Activated naive CD8-positive, alpha-beta T cell treated with anti-CD3 and anti-CD28 coated beads, Interleukin-2, amount 10 ng/mL, durations not matched to agents 7 days and 5 days (primary cell): ENCODE data around the gene CMTM8. TPM values are rescaled to one million over a fixed set of nuclear protein-coding genes. Genes with fewer than 3 reads are reported as not detected.
A peak's percentile ranks its signal among the peaks of the same experiment; 100 is the strongest.

ENCODE experiments used
- ATAC-seq: fragments of 150-1000 bp; cut with Tn5 transposase; one replicate; pipeline ENCODE4 v1.10.0; 2021; ENCODE audit warnings: low read depth, moderate library complexity
- POLR2A ChIA-PET: fragments of 350-600 bp; sonication (Branson Sonifier 250); formaldehyde crosslinking; loops from one replicate; lab custom pipeline; 2021; ENCODE audit warnings: antibody characterized with exemption; lab: Charles Lee
- DNase-seq: peaks from one replicate; pipeline ENCODE4 v3.0.0; 2021
- H3K27ac Mint-ChIP-seq: one replicate; pipeline ENCODE4 v1.8.0; 2022; ENCODE audit warnings: mild to moderate bottlenecking, mixed read lengths
- H3K27me3 Mint-ChIP-seq: one replicate; pipeline ENCODE4 v1.8.0; 2022; ENCODE audit warnings: mild to moderate bottlenecking, moderate library complexity, mixed read lengths
- H3K36me3 Mint-ChIP-seq: one replicate; pipeline ENCODE4 v1.8.0; 2021; ENCODE audit warnings: mild to moderate bottlenecking, mixed read lengths
- H3K4me1 Mint-ChIP-seq: one replicate; pipeline ENCODE4 v1.8.0; 2021; ENCODE audit warnings: mixed read lengths
- H3K4me3 Mint-ChIP-seq: one replicate; pipeline ENCODE4 v1.8.0; 2022; ENCODE audit warnings: mild to moderate bottlenecking, moderate library complexity, mixed read lengths
- H3K9me3 Mint-ChIP-seq: one replicate; pipeline ENCODE4 v1.8.0; 2021; ENCODE audit warnings: mixed read lengths
- total RNA-seq, 2 experiments: library from RNA; stranded (reverse); gene quantifications; one replicate each; pipeline ENCODE4 v1.2.3, GENCODE V29; 2021

The CMTM8 gene
- total RNA-seq, 2 experiments from 2014 or later: 2.6 to 2.7 TPM

GRCh38 chr3:32399030-32399620 is 160.6 kb downstream of the CMTM8 start:
- no peak overlapping the region for H3K4me3 Mint-ChIP-seq
- POLR2A ChIA-PET: interaction anchor here (1.0 to 2.1 kb wide), 2 partner anchors 23 to 39 kb away, joined by 3 to 9 read pairs; no protein-coding TSS in a partner anchor
- peaks cover 10% of the 10 kb centered on the region for H3K36me3 Mint-ChIP-seq
- peak overlapping the region; percentile 53 for H3K27ac Mint-ChIP-seq
- no peak for DNase-seq
- peaks cover 60% of the 10 kb centered on the region for H3K4me1 Mint-ChIP-seq
- ATAC-seq: peak; percentile 38
- H3K9me3 Mint-ChIP-seq: no peaks in the 10 kb centered on the region
- H3K27me3 Mint-ChIP-seq: no peaks in the 10 kb centered on the region

GRCh38 chr3:32401126-32401525 is 162.6 kb downstream of the CMTM8 start:
- ATAC-seq (peak; percentile 5), DNase-seq (no peak)
- Mint-ChIP-seq H3K27me3 (no peaks in the 10 kb centered on the region), H3K36me3 (peaks cover 18% of the 10 kb centered on the region), H3K4me1 (peaks cover 50% of the 10 kb centered on the region), H3K4me3 (peak overlapping the region; percentile 93), H3K9me3 (no peaks in the 10 kb centered on the region), H3K27ac (peak overlapping the region; percentile 99)
- POLR2A ChIA-PET: interaction anchor here (0.8 to 2.9 kb wide), 6 partner anchors 9 to 67 kb away, joined by 3 to 18 read pairs (median 7); partner anchors contain the start of gene CMTM7

GRCh38 chr3:32401556-32402081 is 163.1 kb downstream of the CMTM8 start:
- peak overlapping the region; percentile 93 for H3K4me3 Mint-ChIP-seq
- POLR2A ChIA-PET: interaction anchor here (0.7 to 2.9 kb wide), 8 partner anchors 10 to 66 kb away, joined by 3 to 18 read pairs (median 6); partner anchors contain the start of gene CMTM7
- ATAC-seq (peak; percentile 83), DNase-seq (peak; percentile 74)
- H3K27me3 Mint-ChIP-seq: no peaks in the 10 kb centered on the region
- H3K36me3 Mint-ChIP-seq: peaks cover 21% of the 10 kb centered on the region
- H3K9me3 Mint-ChIP-seq: no peaks in the 10 kb centered on the region
- H3K27ac Mint-ChIP-seq: peak overlapping the region; percentile 99
- peaks cover 48% of the 10 kb centered on the region for H3K4me1 Mint-ChIP-seq

- no peaks in the 10 kb centered on the region for H3K27me3 Mint-ChIP-seq
- H3K36me3 Mint-ChIP-seq: peaks cover 27% of the 10 kb centered on the region
- H3K9me3 Mint-ChIP-seq: no peaks in the 10 kb centered on the region
- peaks cover 51% of the 10 kb centered on the region for H3K4me1 Mint-ChIP-seq
- ATAC-seq: no peak
- DNase-seq: no peak
- peak overlapping the region; percentile 19 for H3K4me3 Mint-ChIP-seq
- peak overlapping the region; percentile 8 for H3K27ac Mint-ChIP-seq
- POLR2A ChIA-PET: interaction anchor here (2.7 kb wide), 1 partner anchor 21 kb away, joined by 10 read pairs; no protein-coding TSS in a partner anchor
Measured at GRCh38 chr3:32403663-32404062, 165.2 kb downstream of the CMTM8 start.

- peak overlapping the region; percentile 58 for H3K27ac Mint-ChIP-seq
Measured at GRCh38 chr3:32404714-32405113, 166.2 kb downstream of the CMTM8 start.

GRCh38 chr3:32405155-32405554 is 166.7 kb downstream of the CMTM8 start:
- Mint-ChIP-seq H3K4me3 (no peak overlapping the region), H3K9me3 (no peaks in the 10 kb centered on the region), H3K27ac (peak overlapping the region; percentile 58), H3K36me3 (peaks cover 35% of the 10 kb centered on the region), H3K4me1 (peaks cover 49% of the 10 kb centered on the region), H3K27me3 (no peaks in the 10 kb centered on the region)
- POLR2A ChIA-PET: interaction anchor here (1.9 to 2.7 kb wide), 2 partner anchors 10 to 19 kb away, joined by 4 to 10 read pairs; no protein-coding TSS in a partner anchor
- DNase-seq (no peak), ATAC-seq (no peak)

More at GRCh38 chr3:32404714-32405113, 166.2 kb downstream of the CMTM8 start:
- ATAC-seq: no peak
- H3K36me3 Mint-ChIP-seq: peaks cover 32% of the 10 kb centered on the region
- DNase-seq: no peak
- no peaks in the 10 kb centered on the region for H3K27me3 Mint-ChIP-seq
- POLR2A ChIA-PET: interaction anchor here (1.9 to 2.7 kb wide), 2 partner anchors 10 to 20 kb away, joined by 4 to 10 read pairs; no protein-coding TSS in a partner anchor
- H3K4me1 Mint-ChIP-seq: peaks cover 45% of the 10 kb centered on the region
- H3K9me3 Mint-ChIP-seq: no peaks in the 10 kb centered on the region
- H3K4me3 Mint-ChIP-seq: no peak overlapping the region

- Mint-ChIP-seq H3K4me1 (peaks cover 45% of the 10 kb centered on the region), H3K27ac (no peak overlapping the region), H3K27me3 (no peaks in the 10 kb centered on the region), H3K36me3 (peaks cover 35% of the 10 kb centered on the region), H3K4me3 (no peak overlapping the region), H3K9me3 (no peaks in the 10 kb centered on the region)
- POLR2A ChIA-PET: interaction anchor here (1.1 to 2.7 kb wide), 4 partner anchors 9 to 19 kb away, joined by 3 to 10 read pairs (median 4); no protein-coding TSS in a partner anchor
- DNase-seq: no peak
- ATAC-seq: no peak
Measured at GRCh38 chr3:32405711-32406323, 167.3 kb downstream of the CMTM8 start.

GRCh38 chr3:32406486-32407408 is 168.3 kb downstream of the CMTM8 start:
- POLR2A ChIA-PET: interaction anchor here (0.6 to 1.9 kb wide), 5 partner anchors 8 to 22 kb away, joined by 3 to 4 read pairs (median 3); no protein-coding TSS in a partner anchor
- DNase-seq (no peak), ATAC-seq (no peak)
- Mint-ChIP-seq H3K9me3 (no peaks in the 10 kb centered on the region), H3K4me3 (no peak overlapping the region), H3K27me3 (no peaks in the 10 kb centered on the region), H3K4me1 (peaks cover 47% of the 10 kb centered on the region), H3K36me3 (peaks cover 38% of the 10 kb centered on the region), H3K27ac (peak overlapping the region; percentile 73)

GRCh38 chr3:32410367-32411246 is 172.1 kb downstream of the CMTM8 start:
- DNase-seq: no peak
- peaks cover 40% of the 10 kb centered on the region for H3K4me1 Mint-ChIP-seq
- POLR2A ChIA-PET: interaction anchor here (0.6 to 1.2 kb wide), 3 partner anchors 8 to 49 kb away, joined by 3 to 4 read pairs (median 3); no protein-coding TSS in a partner anchor
- H3K36me3 Mint-ChIP-seq: peaks cover 27% of the 10 kb centered on the region
- H3K4me3 Mint-ChIP-seq: no peak overlapping the region
- H3K9me3 Mint-ChIP-seq: no peaks in the 10 kb centered on the region
- no peaks in the 10 kb centered on the region for H3K27me3 Mint-ChIP-seq
- no peak for ATAC-seq
- peak overlapping the region; percentile 18 for H3K27ac Mint-ChIP-seq

- Mint-ChIP-seq H3K4me1 (peaks cover 44% of the 10 kb centered on the region), H3K27ac (peak overlapping the region; percentile 30), H3K9me3 (no peaks in the 10 kb centered on the region), H3K27me3 (no peaks in the 10 kb centered on the region), H3K4me3 (no peak overlapping the region), H3K36me3 (peaks cover 29% of the 10 kb centered on the region)
- POLR2A ChIA-PET: interaction anchor here (1.1 to 1.6 kb wide), 3 partner anchors 9 to 48 kb away, joined by 3 to 5 read pairs (median 4); no protein-coding TSS in a partner anchor
- DNase-seq: no peak
- ATAC-seq: no peak
Measured at GRCh38 chr3:32411442-32411841, 173.0 kb downstream of the CMTM8 start.

- Mint-ChIP-seq H3K4me3 (no peak overlapping the region), H3K36me3 (peaks cover 22% of the 10 kb centered on the region), H3K9me3 (no peaks in the 10 kb centered on the region), H3K27me3 (no peaks in the 10 kb centered on the region), H3K27ac (no peak overlapping the region), H3K4me1 (peaks cover 38% of the 10 kb centered on the region)
- no peak for DNase-seq
- POLR2A ChIA-PET: interaction anchor here (1.6 to 2.1 kb wide), 2 partner anchors 11 to 48 kb away, joined by 5 to 23 read pairs; no protein-coding TSS in a partner anchor
- no peak for ATAC-seq
Measured at GRCh38 chr3:32412887-32413286, 174.4 kb downstream of the CMTM8 start.
